ENCODE data around the gene NMRK1. TPM values are rescaled to one million over a fixed set of nuclear protein-coding genes. Genes with fewer than 3 reads are reported as not detected.

The NMRK1 gene
- polyA plus RNA-seq, 2 donors, result 39.2 to 127 TPM

DNA sequence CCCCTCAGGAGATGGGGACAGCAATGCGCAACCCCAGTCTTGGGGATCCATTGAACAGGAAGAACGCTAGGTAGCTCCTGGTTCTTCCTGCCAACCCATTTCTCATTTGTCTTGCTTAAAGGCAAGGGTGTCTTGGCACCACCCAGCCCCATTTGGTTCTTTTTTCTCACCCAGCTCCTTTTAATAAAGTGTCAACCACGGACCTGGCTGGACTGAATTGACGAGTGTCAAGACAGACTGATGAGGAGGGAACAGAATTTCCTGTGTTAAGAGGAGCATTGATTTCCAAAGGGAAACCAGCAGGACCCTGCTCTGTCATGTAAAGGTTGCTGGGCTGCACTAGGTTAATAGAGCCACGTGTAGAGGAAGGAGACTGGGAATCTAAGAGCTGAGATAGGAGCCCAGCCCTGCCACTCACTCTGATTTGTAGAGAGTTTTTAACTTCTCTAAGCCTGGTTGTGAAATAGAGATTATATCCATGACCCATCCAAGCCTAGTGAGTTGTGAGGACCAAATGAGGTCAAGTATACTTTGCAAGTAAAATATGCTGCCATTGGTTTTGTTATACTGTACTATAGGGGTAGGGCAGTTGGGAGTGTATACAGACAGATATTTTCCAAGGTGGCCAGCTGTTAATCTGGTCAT, 34.1 kb upstream of the NMRK1 start:
- no peaks in the 10 kb centered on the region for H3K9me3 ChIP-seq (ENCODE audit: control insufficient read depth in 2 of 2, insufficient read depth in 1 of 2, low read depth in 1 of 2, low read length in 1 of 2)
- H3K27ac ChIP-seq (ENCODE audit: low read depth in 2 of 2, low read length in 1 of 2), result peak overlapping the region in 1 of 2 donors; percentile 22
- peaks cover 0 to 15% of the 10 kb centered on the region in 2 donors for H3K36me3 ChIP-seq (ENCODE audit: control insufficient read depth in 2 of 2, insufficient read depth in 2 of 2, low read length in 1 of 2)
- no peaks in the 10 kb centered on the region for H3K27me3 ChIP-seq (ENCODE audit: control insufficient read depth in 1 of 2, insufficient read depth in 2 of 2, low read length in 2 of 2)
- peaks cover 3 to 6% of the 10 kb centered on the region in 2 donors for H3K4me1 ChIP-seq (ENCODE audit: control insufficient read depth in 2 of 2, insufficient read depth in 2 of 2, low read length in 1 of 2)
- WGBS, 2 donors, result 74 to 80% methylated on average over 5 of the region's 5 CpGs
- no peak overlapping the region for H3K4me3 ChIP-seq (ENCODE audit: low read depth in 1 of 2, low read length in 2 of 2)

DNA sequence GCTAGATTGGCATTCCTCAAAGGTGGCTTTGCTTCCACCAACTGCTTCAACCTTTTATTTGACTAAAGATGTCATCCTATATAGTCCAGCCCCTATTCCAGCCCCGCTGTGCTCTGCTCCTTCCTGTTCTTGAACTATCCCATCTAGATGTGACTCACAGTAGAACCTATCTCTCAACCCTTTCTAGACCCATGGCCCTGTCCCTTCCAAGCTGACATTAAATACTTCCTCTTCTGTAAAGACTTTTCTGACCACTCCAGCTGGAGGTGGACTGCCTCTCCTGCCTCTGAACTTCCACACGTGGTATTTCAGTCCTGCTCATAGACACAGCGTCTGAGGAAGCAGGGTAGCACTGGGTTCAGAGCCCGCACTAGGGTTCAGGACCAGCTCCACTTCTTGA, 32.7 kb upstream of the NMRK1 start:
- Histone ChIP-seq H3K9me3 (ENCODE audit: control insufficient read depth in 2 of 2, insufficient read depth in 1 of 2, low read depth in 1 of 2, low read length in 1 of 2) (no peaks in the 10 kb centered on the region), H3K4me3 (ENCODE audit: low read depth in 1 of 2, low read length in 2 of 2) (no peak overlapping the region), H3K36me3 (ENCODE audit: control insufficient read depth in 2 of 2, insufficient read depth in 2 of 2, low read length in 1 of 2) (peaks cover 0 to 15% of the 10 kb centered on the region in 2 donors), H3K27me3 (ENCODE audit: control insufficient read depth in 1 of 2, insufficient read depth in 2 of 2, low read length in 2 of 2) (no peaks in the 10 kb centered on the region), H3K27ac (ENCODE audit: low read depth in 2 of 2, low read length in 1 of 2) (peak overlapping the region; percentile 15 to 21), H3K4me1 (ENCODE audit: control insufficient read depth in 2 of 2, insufficient read depth in 2 of 2, low read length in 1 of 2) (peaks cover 3 to 6% of the 10 kb centered on the region in 2 donors)
- WGBS, 2 donors, result 90 to 94% methylated on average over 4 of the region's 4 CpGs

DNA sequence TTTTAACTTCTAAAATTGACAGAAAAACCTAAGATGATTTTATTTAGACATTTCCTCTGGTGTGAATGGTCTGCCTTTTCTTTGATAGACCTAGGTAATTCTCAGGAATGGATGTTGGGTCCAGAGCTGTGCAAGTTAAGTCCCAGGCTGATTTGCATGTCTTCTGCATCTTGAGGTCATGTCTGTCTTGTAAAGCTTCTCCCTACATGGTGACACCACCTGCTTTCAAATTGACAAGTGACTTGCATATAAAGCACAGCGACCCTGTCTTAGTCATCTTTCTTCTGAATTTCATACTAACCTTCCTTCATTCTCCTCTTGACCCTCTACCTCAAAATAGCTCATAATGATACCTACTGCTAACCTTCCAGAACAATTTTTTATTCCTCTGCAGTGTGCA, 29.6 kb upstream of the NMRK1 start:
- peaks cover 0 to 15% of the 10 kb centered on the region in 2 donors for H3K36me3 ChIP-seq (ENCODE audit: control insufficient read depth in 2 of 2, insufficient read depth in 2 of 2, low read length in 1 of 2)
- no peaks in the 10 kb centered on the region for H3K27me3 ChIP-seq (ENCODE audit: control insufficient read depth in 1 of 2, insufficient read depth in 2 of 2, low read length in 2 of 2)
- no peaks in the 10 kb centered on the region for H3K9me3 ChIP-seq (ENCODE audit: control insufficient read depth in 2 of 2, insufficient read depth in 1 of 2, low read depth in 1 of 2, low read length in 1 of 2)
- no peak overlapping the region for H3K4me3 ChIP-seq (ENCODE audit: low read depth in 1 of 2, low read length in 2 of 2)
- peaks cover 0 to 6% of the 10 kb centered on the region in 2 donors for H3K4me1 ChIP-seq (ENCODE audit: control insufficient read depth in 2 of 2, insufficient read depth in 2 of 2, low read length in 1 of 2)
- WGBS, 2 donors, result 73 to 78% methylated on average over 1 of the region's 1 CpG
- H3K27ac ChIP-seq (ENCODE audit: low read depth in 2 of 2, low read length in 1 of 2), result no peak overlapping the region

DNA sequence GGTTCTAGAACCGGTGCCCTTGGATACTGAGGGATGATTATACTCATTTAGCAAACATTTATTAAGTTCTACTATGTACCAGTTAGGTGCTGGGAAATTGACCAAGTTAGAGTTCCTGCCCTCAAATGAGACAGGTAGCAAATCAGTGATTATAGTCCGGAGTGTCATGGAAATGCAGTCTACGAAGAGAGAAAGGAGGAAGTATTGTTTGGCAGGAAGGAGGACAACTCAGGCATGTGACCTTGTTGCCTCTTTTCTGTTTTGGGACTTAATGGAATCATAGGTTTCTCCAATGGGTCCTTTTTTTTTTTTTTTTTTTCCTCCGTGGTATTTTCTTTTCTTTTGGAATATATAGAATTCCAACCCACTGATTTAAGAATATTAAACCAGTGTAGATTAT, 28.4 kb upstream of the NMRK1 start:
- Histone ChIP-seq H3K4me3 (ENCODE audit: low read depth in 1 of 2, low read length in 2 of 2) (no peak overlapping the region), H3K27ac (ENCODE audit: low read depth in 2 of 2, low read length in 1 of 2) (no peak overlapping the region), H3K27me3 (ENCODE audit: control insufficient read depth in 1 of 2, insufficient read depth in 2 of 2, low read length in 2 of 2) (no peaks in the 10 kb centered on the region), H3K4me1 (ENCODE audit: control insufficient read depth in 2 of 2, insufficient read depth in 2 of 2, low read length in 1 of 2) (peaks cover 0 to under 1% of the 10 kb centered on the region in 2 donors), H3K36me3 (ENCODE audit: control insufficient read depth in 2 of 2, insufficient read depth in 2 of 2, low read length in 1 of 2) (peaks cover 0 to 11% of the 10 kb centered on the region in 2 donors), H3K9me3 (ENCODE audit: control insufficient read depth in 2 of 2, insufficient read depth in 1 of 2, low read depth in 1 of 2, low read length in 1 of 2) (no peaks in the 10 kb centered on the region)
- WGBS, 2 donors, result 64 to 72% methylated on average over 4 of the region's 4 CpGs

DNA sequence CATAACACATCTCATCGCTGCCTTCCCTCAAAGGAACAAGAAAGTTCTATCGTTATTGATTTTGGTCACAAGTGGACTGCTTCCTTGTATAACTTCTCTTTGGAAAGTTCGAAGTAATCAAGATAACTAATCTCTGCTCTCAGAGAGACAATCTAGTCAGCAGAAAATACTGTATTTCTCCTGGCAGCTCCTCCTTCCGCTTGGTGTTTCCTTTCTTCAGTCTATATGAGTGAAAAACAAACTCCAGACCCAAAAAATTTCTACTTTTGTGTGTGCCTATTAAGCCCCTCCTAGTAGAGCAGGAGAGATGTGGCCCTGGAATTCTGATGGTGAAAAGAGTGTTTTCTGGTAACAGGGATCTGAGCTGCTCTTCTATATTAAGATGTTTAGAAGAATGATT, 24.8 kb upstream of the NMRK1 start:
- WGBS, 2 donors, result 58 to 73% methylated on average over 4 of the region's 4 CpGs
- Histone ChIP-seq H3K27me3 (ENCODE audit: control insufficient read depth in 1 of 2, insufficient read depth in 2 of 2, low read length in 2 of 2) (no peaks in the 10 kb centered on the region), H3K4me1 (ENCODE audit: control insufficient read depth in 2 of 2, insufficient read depth in 2 of 2, low read length in 1 of 2) (peaks cover 0 to 3% of the 10 kb centered on the region in 2 donors), H3K9me3 (ENCODE audit: control insufficient read depth in 2 of 2, insufficient read depth in 1 of 2, low read depth in 1 of 2, low read length in 1 of 2) (no peaks in the 10 kb centered on the region), H3K36me3 (ENCODE audit: control insufficient read depth in 2 of 2, insufficient read depth in 2 of 2, low read length in 1 of 2) (no peaks in the 10 kb centered on the region), H3K27ac (ENCODE audit: low read depth in 2 of 2, low read length in 1 of 2) (peak overlapping the region in 1 of 2 donors; percentile 59), H3K4me3 (ENCODE audit: low read depth in 1 of 2, low read length in 2 of 2) (no peak overlapping the region)

DNA sequence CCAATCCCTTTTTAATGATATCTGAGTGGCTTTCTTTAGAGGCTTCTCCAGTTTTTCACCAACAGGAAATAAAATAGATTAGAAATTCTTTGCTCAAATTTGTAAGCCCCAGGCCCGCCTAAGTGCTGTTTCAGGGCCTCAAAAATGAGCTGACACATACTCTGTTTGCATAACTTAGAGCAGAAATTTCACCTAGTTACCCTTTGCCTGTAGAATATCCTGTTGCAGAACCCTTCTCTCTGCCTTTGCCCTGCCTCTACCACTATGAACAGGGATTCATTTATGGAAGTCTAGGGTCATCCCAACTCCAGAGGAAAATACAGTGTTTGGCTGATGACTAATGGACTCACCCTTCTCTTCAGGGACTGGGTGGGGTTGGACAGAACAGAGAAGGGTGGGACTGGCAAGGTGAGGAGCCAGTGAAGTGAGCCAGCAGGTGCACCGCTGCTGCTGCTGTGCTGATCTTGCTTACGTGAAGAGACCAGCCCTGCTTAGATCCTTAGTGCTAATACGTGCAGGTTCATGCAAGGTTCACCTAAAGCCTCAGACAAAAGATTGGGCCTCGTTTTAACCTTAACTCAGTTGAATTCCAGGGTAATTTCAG, 23.2 kb upstream of the NMRK1 start:
- no peak overlapping the region for H3K4me3 ChIP-seq (ENCODE audit: low read depth in 1 of 2, low read length in 2 of 2)
- peaks cover 0 to 3% of the 10 kb centered on the region in 2 donors for H3K4me1 ChIP-seq (ENCODE audit: control insufficient read depth in 2 of 2, insufficient read depth in 2 of 2, low read length in 1 of 2)
- H3K9me3 ChIP-seq (ENCODE audit: control insufficient read depth in 2 of 2, insufficient read depth in 1 of 2, low read depth in 1 of 2, low read length in 1 of 2), result no peaks in the 10 kb centered on the region
- H3K27me3 ChIP-seq (ENCODE audit: control insufficient read depth in 1 of 2, insufficient read depth in 2 of 2, low read length in 2 of 2), result no peaks in the 10 kb centered on the region
- H3K27ac ChIP-seq (ENCODE audit: low read depth in 2 of 2, low read length in 1 of 2), result peak overlapping the region; percentile 88 to 91
- WGBS, 2 donors, result 44 to 61% methylated on average over 5 of the region's 5 CpGs
- no peaks in the 10 kb centered on the region for H3K36me3 ChIP-seq (ENCODE audit: control insufficient read depth in 2 of 2, insufficient read depth in 2 of 2, low read length in 1 of 2)

DNA sequence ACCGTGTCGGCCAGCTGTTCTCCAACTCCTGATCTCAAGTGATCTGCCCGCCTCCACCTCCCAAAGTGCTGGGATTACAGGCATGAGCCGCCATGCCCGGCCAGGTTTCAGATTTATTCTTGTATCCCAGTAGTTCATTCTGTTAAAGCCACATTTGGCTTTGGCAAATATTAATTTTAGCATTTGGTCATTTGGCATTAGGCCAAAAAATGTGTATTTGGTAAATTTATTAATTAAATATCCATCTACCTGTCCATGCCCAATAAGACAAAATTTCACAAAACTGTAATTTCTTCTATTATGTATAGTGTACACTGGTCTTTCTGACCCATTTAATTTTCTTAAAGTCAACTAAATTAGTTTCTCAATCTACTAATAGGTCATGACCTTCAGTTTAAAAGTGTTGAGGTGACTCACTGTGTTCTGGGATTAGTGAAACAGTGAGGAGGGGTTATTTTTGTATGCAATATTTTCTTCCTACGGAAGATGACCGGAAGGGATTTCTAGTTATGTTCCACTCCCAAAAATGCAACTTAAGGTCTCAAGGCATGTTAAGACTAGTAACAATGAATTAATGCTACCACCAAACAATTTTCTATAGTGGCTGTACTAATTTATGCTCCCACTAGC, 21.4 kb upstream of the NMRK1 start:
- peak overlapping the region; percentile 85 to 88 for H3K27ac ChIP-seq (ENCODE audit: low read depth in 2 of 2, low read length in 1 of 2)
- no peak overlapping the region for H3K4me3 ChIP-seq (ENCODE audit: low read depth in 1 of 2, low read length in 2 of 2)
- no peaks in the 10 kb centered on the region for H3K27me3 ChIP-seq (ENCODE audit: control insufficient read depth in 1 of 2, insufficient read depth in 2 of 2, low read length in 2 of 2)
- H3K4me1 ChIP-seq (ENCODE audit: control insufficient read depth in 2 of 2, insufficient read depth in 2 of 2, low read length in 1 of 2), result peaks cover 0 to 3% of the 10 kb centered on the region in 2 donors
- no peaks in the 10 kb centered on the region for H3K9me3 ChIP-seq (ENCODE audit: control insufficient read depth in 2 of 2, insufficient read depth in 1 of 2, low read depth in 1 of 2, low read length in 1 of 2)
- no peaks in the 10 kb centered on the region for H3K36me3 ChIP-seq (ENCODE audit: control insufficient read depth in 2 of 2, insufficient read depth in 2 of 2, low read length in 1 of 2)
- 78 to 82% methylated on average over 7 of the region's 7 CpGs for WGBS, 2 donors

DNA sequence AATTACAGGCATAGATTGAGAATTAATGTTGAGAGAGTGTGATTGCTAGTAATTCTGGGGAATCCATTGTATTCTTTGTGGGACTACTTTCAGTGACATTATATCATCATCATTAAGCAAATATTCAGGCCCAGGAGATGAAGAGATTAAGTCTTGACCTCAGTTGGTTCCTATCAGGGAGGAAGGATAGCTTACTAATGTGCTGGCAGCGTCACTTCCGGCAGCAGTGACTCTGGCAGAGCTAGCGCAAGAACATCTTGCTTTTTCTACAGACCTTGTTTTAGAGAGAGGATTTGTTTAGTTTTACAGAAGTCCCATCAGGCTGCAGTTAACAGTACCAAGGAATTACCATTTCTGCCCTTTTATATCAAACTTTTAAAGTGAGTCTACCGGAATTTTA, 20.6 kb upstream of the NMRK1 start:
- WGBS, 2 donors, result 63 to 66% methylated on average over 4 of the region's 4 CpGs
- H3K4me1 ChIP-seq (ENCODE audit: control insufficient read depth in 2 of 2, insufficient read depth in 2 of 2, low read length in 1 of 2), result peaks cover 0 to 3% of the 10 kb centered on the region in 2 donors
- no peaks in the 10 kb centered on the region for H3K36me3 ChIP-seq (ENCODE audit: control insufficient read depth in 2 of 2, insufficient read depth in 2 of 2, low read length in 1 of 2)
- H3K27ac ChIP-seq (ENCODE audit: low read depth in 2 of 2, low read length in 1 of 2), result peak overlapping the region in 1 of 2 donors; percentile 85
- H3K27me3 ChIP-seq (ENCODE audit: control insufficient read depth in 1 of 2, insufficient read depth in 2 of 2, low read length in 2 of 2), result no peaks in the 10 kb centered on the region
- no peak overlapping the region for H3K4me3 ChIP-seq (ENCODE audit: low read depth in 1 of 2, low read length in 2 of 2)
- H3K9me3 ChIP-seq (ENCODE audit: control insufficient read depth in 2 of 2, insufficient read depth in 1 of 2, low read depth in 1 of 2, low read length in 1 of 2), result no peaks in the 10 kb centered on the region

DNA sequence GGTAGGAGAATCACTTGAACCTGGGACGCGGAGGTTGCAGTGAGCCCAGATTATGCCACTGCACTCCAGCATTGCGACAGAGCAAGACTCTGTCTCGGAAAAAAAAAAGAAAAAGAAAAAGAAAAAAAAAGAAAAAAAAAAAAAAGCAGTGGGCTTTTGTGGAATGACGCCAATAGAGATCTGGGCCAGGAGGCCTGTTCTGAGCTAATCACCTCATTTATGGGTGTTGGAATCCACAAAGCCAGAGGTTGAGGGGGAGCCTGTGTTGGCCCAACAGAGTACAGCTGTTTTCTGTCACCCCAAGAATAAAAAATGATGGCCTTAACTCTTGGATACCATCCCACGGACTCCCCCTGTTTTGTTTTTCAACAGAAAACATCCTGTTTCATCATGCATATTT, 18.9 kb upstream of the NMRK1 start:
- H3K27me3 ChIP-seq (ENCODE audit: control insufficient read depth in 1 of 2, insufficient read depth in 2 of 2, low read length in 2 of 2), result no peaks in the 10 kb centered on the region
- peak overlapping the region in 1 of 2 donors; percentile 41 for H3K27ac ChIP-seq (ENCODE audit: low read depth in 2 of 2, low read length in 1 of 2)
- 80 to 93% methylated on average over 6 of the region's 6 CpGs for WGBS, 2 donors
- no peaks in the 10 kb centered on the region for H3K9me3 ChIP-seq (ENCODE audit: control insufficient read depth in 2 of 2, insufficient read depth in 1 of 2, low read depth in 1 of 2, low read length in 1 of 2)
- H3K4me1 ChIP-seq (ENCODE audit: control insufficient read depth in 2 of 2, insufficient read depth in 2 of 2, low read length in 1 of 2), result peaks cover 0 to 3% of the 10 kb centered on the region in 2 donors
- H3K4me3 ChIP-seq (ENCODE audit: low read depth in 1 of 2, low read length in 2 of 2), result no peak overlapping the region
- no peaks in the 10 kb centered on the region for H3K36me3 ChIP-seq (ENCODE audit: control insufficient read depth in 2 of 2, insufficient read depth in 2 of 2, low read length in 1 of 2)
